ENCODE measurements around the gene ISY1. TPM values are rescaled to one million over a fixed set of nuclear protein-coding genes. Genes with fewer than 3 reads are reported as not detected.

Gene ISY1
- total RNA-seq, 1 donor from 2014 or later = 18.2 TPM

DNA sequence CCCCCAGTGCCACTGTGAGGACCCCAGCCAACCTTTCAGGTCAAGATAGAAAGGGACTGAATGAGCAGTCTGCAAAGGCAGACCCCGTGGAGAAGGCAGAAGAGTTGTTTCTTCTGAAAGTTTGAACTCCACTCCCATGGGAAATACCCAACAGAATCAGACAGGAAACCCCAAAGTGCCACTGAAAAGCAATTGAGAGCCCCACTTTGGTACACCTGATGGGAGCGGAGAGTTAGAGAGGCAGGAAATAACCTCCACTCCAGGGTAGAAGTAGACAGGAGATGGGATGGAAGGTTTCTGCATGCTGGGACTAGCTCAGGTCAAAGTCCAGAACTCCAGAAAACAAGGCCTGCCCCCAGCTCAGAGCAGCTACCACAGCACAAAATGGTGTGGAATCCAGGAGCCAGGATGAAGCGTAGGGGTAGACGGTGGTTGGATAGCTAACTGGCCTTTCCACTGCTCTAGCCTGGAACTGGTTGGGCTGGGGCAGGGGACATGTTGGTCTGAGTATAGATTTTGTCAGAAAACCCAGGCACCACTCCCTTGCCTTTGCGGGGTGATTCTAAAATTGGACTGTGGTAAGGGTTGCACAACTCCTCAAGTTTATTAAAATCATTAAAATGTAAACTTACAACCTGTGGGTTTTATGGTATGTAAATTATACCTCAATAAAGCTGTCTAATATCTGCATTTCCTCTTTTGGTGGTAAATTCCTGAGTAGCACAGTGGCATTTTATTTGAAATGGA, 37.4 kb downstream of the ISY1 start:
- H3K4me3 Mint-ChIP-seq (ENCODE audit: unreplicated experiment) = no peak overlapping the region
- TF ChIP-seq, protein P1, sequence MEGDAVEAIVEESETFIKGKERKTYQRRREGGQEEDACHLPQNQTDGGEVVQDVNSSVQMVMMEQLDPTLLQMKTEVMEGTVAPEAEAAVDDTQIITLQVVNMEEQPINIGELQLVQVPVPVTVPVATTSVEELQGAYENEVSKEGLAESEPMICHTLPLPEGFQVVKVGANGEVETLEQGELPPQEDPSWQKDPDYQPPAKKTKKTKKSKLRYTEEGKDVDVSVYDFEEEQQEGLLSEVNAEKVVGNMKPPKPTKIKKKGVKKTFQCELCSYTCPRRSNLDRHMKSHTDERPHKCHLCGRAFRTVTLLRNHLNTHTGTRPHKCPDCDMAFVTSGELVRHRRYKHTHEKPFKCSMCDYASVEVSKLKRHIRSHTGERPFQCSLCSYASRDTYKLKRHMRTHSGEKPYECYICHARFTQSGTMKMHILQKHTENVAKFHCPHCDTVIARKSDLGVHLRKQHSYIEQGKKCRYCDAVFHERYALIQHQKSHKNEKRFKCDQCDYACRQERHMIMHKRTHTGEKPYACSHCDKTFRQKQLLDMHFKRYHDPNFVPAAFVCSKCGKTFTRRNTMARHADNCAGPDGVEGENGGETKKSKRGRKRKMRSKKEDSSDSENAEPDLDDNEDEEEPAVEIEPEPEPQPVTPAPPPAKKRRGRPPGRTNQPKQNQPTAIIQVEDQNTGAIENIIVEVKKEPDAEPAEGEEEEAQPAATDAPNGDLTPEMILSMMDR (IDR thresholded peaks at IDR 0.05; ENCODE audit: partially characterized antibody, unreplicated experiment) = no peak
- H3K9me3 Mint-ChIP-seq (ENCODE audit: unreplicated experiment) = peaks cover 3% of the 10 kb centered on the region
- no peak for DNase-seq
- peaks cover 7% of the 10 kb centered on the region for H3K27me3 Mint-ChIP-seq (ENCODE audit: unreplicated experiment)
- peaks cover 4% of the 10 kb centered on the region for H3K4me1 Mint-ChIP-seq (ENCODE audit: low read depth, unreplicated experiment)
- H3K36me3 Mint-ChIP-seq (ENCODE audit: unreplicated experiment) = no peaks in the 10 kb centered on the region
- H3K27ac Mint-ChIP-seq (ENCODE audit: unreplicated experiment) = no peak overlapping the region

DNA sequence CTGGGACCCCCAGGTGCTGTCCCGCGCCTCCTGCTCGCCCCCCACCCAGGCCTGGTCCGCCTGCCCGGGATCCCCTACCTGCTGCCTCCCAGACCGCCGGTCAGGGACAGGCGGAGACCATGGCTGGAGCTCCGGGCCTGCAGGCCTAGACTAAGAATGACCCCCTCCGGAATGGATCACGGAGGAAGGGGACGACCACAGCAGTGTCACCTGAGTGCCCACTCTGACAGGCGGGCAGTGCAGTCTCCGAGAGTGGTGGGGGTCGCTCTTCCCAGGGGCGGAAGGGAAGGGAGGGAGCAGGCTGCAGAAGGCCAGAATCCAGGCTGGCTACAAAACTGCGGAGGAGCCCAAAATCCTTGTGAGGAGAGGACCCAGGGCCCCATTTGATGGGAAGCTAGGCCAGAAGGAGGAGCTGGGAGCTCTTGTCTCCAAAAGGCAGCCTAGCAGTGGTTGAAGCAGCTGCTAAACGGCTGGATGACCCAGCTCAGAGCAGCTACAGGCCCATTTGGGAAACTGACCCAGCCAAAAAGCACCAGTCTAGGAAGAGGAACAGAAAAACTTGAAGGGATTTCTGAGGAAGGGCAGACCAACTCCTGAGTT, 38.4 kb downstream of the ISY1 start:
- TF ChIP-seq, protein P1 (IDR thresholded peaks at IDR 0.05; ENCODE audit: partially characterized antibody, unreplicated experiment) = no peak
- DNase-seq = no peak
- H3K9me3 Mint-ChIP-seq (ENCODE audit: unreplicated experiment) = peaks cover 3% of the 10 kb centered on the region
- no peak overlapping the region for H3K27ac Mint-ChIP-seq (ENCODE audit: unreplicated experiment)
- no peaks in the 10 kb centered on the region for H3K36me3 Mint-ChIP-seq (ENCODE audit: unreplicated experiment)
- H3K4me1 Mint-ChIP-seq (ENCODE audit: low read depth, unreplicated experiment) = peaks cover 4% of the 10 kb centered on the region
- peak overlapping the region; percentile 65 for H3K4me3 Mint-ChIP-seq (ENCODE audit: unreplicated experiment)
- peaks cover 7% of the 10 kb centered on the region for H3K27me3 Mint-ChIP-seq (ENCODE audit: unreplicated experiment)

DNA sequence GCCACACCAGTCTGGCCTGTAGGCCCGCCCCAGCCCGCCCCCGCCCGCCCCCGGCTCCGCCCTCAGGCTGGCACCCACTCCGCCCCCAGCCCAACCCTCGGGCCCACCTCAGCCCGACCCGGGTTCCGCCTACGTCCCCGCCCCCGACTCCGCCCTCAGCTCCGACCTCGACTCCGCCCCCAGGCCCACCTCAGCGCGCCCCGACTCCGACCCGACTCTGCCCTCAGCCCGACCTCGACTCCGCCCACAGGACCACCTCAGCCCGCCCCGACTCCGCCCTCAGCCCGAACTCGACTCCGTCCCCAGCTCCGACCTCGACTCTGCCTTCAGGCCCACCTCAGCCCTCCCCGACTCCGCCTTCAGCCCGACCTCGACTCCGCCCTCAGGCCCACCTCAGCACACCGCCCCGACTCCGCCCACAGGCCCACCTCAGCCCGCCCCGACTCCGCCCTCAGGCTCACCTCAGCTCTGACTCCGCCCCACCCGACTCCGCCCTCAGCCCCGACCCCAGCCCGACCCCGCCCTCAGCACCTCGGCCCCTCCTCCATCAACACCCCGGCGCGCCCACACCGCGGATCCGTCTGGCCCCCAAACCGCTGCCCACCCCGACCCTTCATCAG, 39.0 kb downstream of the ISY1 start, which contains the start of gene RAB43:
TSS of gene RAB43 (minus strand) at position 13 of the 620 bp plus-strand sequence. CDS start 315 bp downstream, outside the sequence.
- Mint-ChIP-seq H3K4me1 (ENCODE audit: low read depth, unreplicated experiment) (peaks cover 1% of the 10 kb centered on the region), H3K27ac (ENCODE audit: unreplicated experiment) (peak within 1 kb of the TSS; percentile 44), H3K4me3 (ENCODE audit: unreplicated experiment) (peak within 1 kb of the TSS; percentile 85), H3K27me3 (ENCODE audit: unreplicated experiment) (peaks cover 4% of the 10 kb centered on the region), H3K36me3 (ENCODE audit: unreplicated experiment) (no peaks in the 10 kb centered on the region), H3K9me3 (ENCODE audit: unreplicated experiment) (peaks cover 3% of the 10 kb centered on the region)
- DNase-seq = peak; percentile 94
- TF ChIP-seq, protein P1 (IDR thresholded peaks at IDR 0.05; ENCODE audit: partially characterized antibody, unreplicated experiment) = no peak

DNA sequence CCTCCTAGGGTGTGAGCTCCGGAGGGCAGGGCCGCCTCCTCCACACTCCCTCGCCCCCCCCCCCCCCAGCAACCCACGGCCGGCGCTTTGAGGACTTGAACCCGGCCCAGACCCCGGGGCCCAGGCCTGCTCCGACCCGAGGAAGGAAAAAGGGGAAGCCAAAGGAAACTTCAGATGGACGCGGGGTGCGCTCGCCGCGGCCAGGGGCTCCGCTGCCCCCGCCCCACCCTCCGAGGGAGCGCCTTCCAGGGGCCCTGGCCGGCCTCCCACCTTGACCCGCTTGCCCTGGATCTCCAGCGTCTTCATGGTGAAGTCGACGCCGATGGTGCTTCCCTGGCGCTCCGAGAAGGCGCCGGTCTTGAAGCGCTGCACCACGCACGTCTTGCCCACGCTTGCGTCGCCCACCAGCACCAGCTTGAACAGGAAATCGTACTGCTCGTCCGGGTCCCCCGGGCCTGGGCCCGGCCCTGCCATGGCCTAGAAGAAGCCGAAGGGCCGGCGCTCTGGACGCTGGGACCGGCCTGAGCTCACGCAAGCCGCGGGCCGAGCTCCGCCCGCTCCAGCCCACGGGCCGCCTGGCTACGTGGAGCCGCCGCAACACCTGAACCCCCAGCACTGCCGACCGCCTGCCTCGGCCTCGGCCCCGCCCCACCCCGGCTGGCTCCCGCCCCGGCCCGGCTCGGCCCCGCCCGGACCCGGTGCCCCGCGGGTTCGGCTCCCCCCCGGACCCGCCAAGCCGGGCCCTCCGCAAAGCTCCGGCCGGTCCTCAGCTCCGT, 39.7 kb downstream of the ISY1 start:
- TF ChIP-seq, protein P1 (IDR thresholded peaks at IDR 0.05; ENCODE audit: partially characterized antibody, unreplicated experiment) = no peak
- Mint-ChIP-seq H3K4me3 (ENCODE audit: unreplicated experiment) (peak overlapping the region; percentile 84), H3K27me3 (ENCODE audit: unreplicated experiment) (peaks cover 3% of the 10 kb centered on the region), H3K36me3 (ENCODE audit: unreplicated experiment) (no peaks in the 10 kb centered on the region), H3K9me3 (ENCODE audit: unreplicated experiment) (peaks cover 3% of the 10 kb centered on the region), H3K27ac (ENCODE audit: unreplicated experiment) (peak overlapping the region; percentile 44), H3K4me1 (ENCODE audit: low read depth, unreplicated experiment) (peaks cover 1% of the 10 kb centered on the region)
- no peak for DNase-seq

Data from glutamatergic neuron (in vitro differentiated cells).